Upper lobe of left lung (tissue), 4 donors: ENCODE results near the gene FAM20A.

Experiments
- CTCF ChIP-seq, 6 experiments: fragments of 450-650 bp in 4 of 6; fragments of 200-600 bp in 2 of 6; sonication (generic) in 2 of 6; IDR thresholded peaks; one replicate each; pipeline ENCODE4 v1.5.1; 2016 to 2019; ENCODE audit warnings: antibody characterized with exemption in 6 of 6
- EP300 ChIP-seq, 4 donors: sonication (generic); formaldehyde crosslinking; IDR thresholded peaks; one replicate each; pipeline ENCODE4 v1.5.1; 2017; ENCODE audit warnings: antibody characterized with exemption in 4 of 4, control low read depth in 2 of 4

GRCh38 chr17:68602289-68602688 lies 1.1 kb upstream of the FAM20A start:
- TF ChIP-seq CTCF (IDR thresholded peaks at IDR 0.05), result no peak
- no peak for TF ChIP-seq EP300 (IDR thresholded peaks at IDR 0.05)
